Measurements from ENCODE around the gene GPATCH1. TPM values are rescaled to one million over a fixed set of nuclear protein-coding genes. Genes with fewer than 3 reads are reported as not detected.

Gene GPATCH1
- total RNA-seq, 1 experiment from 2014 or later: 5.8 TPM

- peak; percentile 38 for DNase-seq (ENCODE audit: low read depth)
These were observed 17.6 kb upstream of the GPATCH1 start for GRCh38 chr19:33063356-33063752.

GRCh38 chr19:33063753-33064457 is 17.1 kb upstream of the GPATCH1 start:
- no peak for DNase-seq (ENCODE audit: low read depth)

- DNase-seq (ENCODE audit: low read depth): no peak
These were observed 16.6 kb upstream of the GPATCH1 start for GRCh38 chr19:33064458-33064791.

GRCh38 chr19:33064792-33065550 is 16.0 kb upstream of the GPATCH1 start, which contains the start of gene RHPN2:
RHPN2 (minus strand) TSS chr19:33064888; CDS start chr19:33064852, 36 bp downstream.
- peak; percentile 72 for DNase-seq (ENCODE audit: low read depth)

- no peak for DNase-seq (ENCODE audit: low read depth)
These were observed 14.4 kb upstream of the GPATCH1 start for GRCh38 chr19:33066543-33066942.

GRCh38 chr19:33067121-33067520 is 13.9 kb upstream of the GPATCH1 start:
- no peak for DNase-seq (ENCODE audit: low read depth)

GRCh38 chr19:33071887-33072286 is 9.1 kb upstream of the GPATCH1 start:
- no peak for DNase-seq (ENCODE audit: low read depth)

- DNase-seq (ENCODE audit: low read depth): no peak
These were observed 5.5 kb upstream of the GPATCH1 start for GRCh38 chr19:33075519-33075918.

GRCh38 chr19:33085570-33086128 is 4.7 kb downstream of the GPATCH1 start:
- no peak for DNase-seq (ENCODE audit: low read depth)

GRCh38 chr19:33086955-33087354 is 6.0 kb downstream of the GPATCH1 start:
- DNase-seq (ENCODE audit: low read depth): no peak

GRCh38 chr19:33089010-33089409 is 8.0 kb downstream of the GPATCH1 start:
- DNase-seq (ENCODE audit: low read depth): no peak

GRCh38 chr19:33090179-33090578 is 9.2 kb downstream of the GPATCH1 start:
- DNase-seq (ENCODE audit: low read depth): no peak

- DNase-seq (ENCODE audit: low read depth): no peak
These were observed 12.6 kb downstream of the GPATCH1 start for GRCh38 chr19:33093420-33094210.

GRCh38 chr19:33094436-33095067 is 13.6 kb downstream of the GPATCH1 start:
- no peak for DNase-seq (ENCODE audit: low read depth)

GRCh38 chr19:33096005-33096404 is 15.0 kb downstream of the GPATCH1 start:
- DNase-seq (ENCODE audit: low read depth): no peak

- DNase-seq (ENCODE audit: low read depth): peak; percentile 12
These were observed 17.1 kb downstream of the GPATCH1 start for GRCh38 chr19:33098055-33098534.

- no peak for DNase-seq (ENCODE audit: low read depth)
These were observed 20.1 kb downstream of the GPATCH1 start for GRCh38 chr19:33100894-33101644.

- DNase-seq (ENCODE audit: low read depth): no peak
These were observed 21.9 kb downstream of the GPATCH1 start for GRCh38 chr19:33102893-33103292.

- no peak for DNase-seq (ENCODE audit: low read depth)
These were observed 27.2 kb downstream of the GPATCH1 start for GRCh38 chr19:33108161-33108560.

GRCh38 chr19:33110137-33110910 is 29.3 kb downstream of the GPATCH1 start:
- DNase-seq (ENCODE audit: low read depth): no peak
